Stimulated activated CD4-positive, alpha-beta T cell treated with anti-CD3 and anti-CD28 coated beads, Interleukin-15, amount 100 ng/mL, for 24 hours (primary cell): ENCODE data around the gene DPH1.
"Not testable (repeated sequence)": the region's sequence is repeated elsewhere in the genome, so short reads cannot be mapped to it uniquely, and the experiment has no call there.

Source experiments
- DNase-seq: peaks from one replicate; pipeline ENCODE4 v3.0.0-alpha.2; 2020

The DPH1 gene

GRCh38 chr17:2008332-2009126, 21.4 kb upstream of the DPH1 start:
- no peak for DNase-seq

- DNase-seq, result no peak
These were observed 20.2 kb upstream of the DPH1 start for GRCh38 chr17:2009737-2010136.

- DNase-seq, result no peak
These were observed 18.3 kb upstream of the DPH1 start for GRCh38 chr17:2011411-2012371.

- DNase-seq, result no peak
These were observed 17.5 kb upstream of the DPH1 start for GRCh38 chr17:2012499-2012898.

- DNase-seq, result not testable (repeated sequence)
These were observed 16.5 kb upstream of the DPH1 start for GRCh38 chr17:2013220-2013993.

GRCh38 chr17:2013994-2014317, 16.0 kb upstream of the DPH1 start:
- DNase-seq, result no peak

GRCh38 chr17:2015314-2015713, 14.6 kb upstream of the DPH1 start:
- no peak for DNase-seq

- DNase-seq, result no peak
These were observed 13.5 kb upstream of the DPH1 start for GRCh38 chr17:2016494-2016893.

GRCh38 chr17:2017274-2017941, 12.5 kb upstream of the DPH1 start:
- no peak for DNase-seq

- DNase-seq, result no peak
These were observed 11.0 kb upstream of the DPH1 start for GRCh38 chr17:2018716-2019510.

GRCh38 chr17:2019723-2020122, 10.2 kb upstream of the DPH1 start:
- no peak for DNase-seq

- no peak for DNase-seq
These were observed 9.2 kb upstream of the DPH1 start for GRCh38 chr17:2020721-2021120.

- no peak for DNase-seq
These were observed 7.2 kb upstream of the DPH1 start for GRCh38 chr17:2022647-2023240.

GRCh38 chr17:2023256-2023655, 6.7 kb upstream of the DPH1 start:
- no peak for DNase-seq

GRCh38 chr17:2023692-2024571, 6.0 kb upstream of the DPH1 start:
- DNase-seq, result peak; percentile 57

- DNase-seq, result peak; percentile 31
These were observed 5.3 kb upstream of the DPH1 start for GRCh38 chr17:2024572-2025219.

- peak; percentile 79 for DNase-seq
These were observed 4.7 kb upstream of the DPH1 start, which contains the start of gene RTN4RL1 for GRCh38 chr17:2025220-2025621. RTN4RL1 (minus strand) TSS chr17:2025334; CDS start chr17:2024865, 469 bp downstream.

- DNase-seq, result peak; percentile 55
These were observed 4.2 kb upstream of the DPH1 start for GRCh38 chr17:2025622-2026309.
